HG02588 (cell line): ENCODE data around the gene ALKBH8.
"Not testable (repeated sequence)": the region's sequence is repeated elsewhere in the genome, so short reads cannot be mapped to it uniquely, and the experiment has no call there.

Experiments used
- ATAC-seq: cut with Tn5 transposase; IDR thresholded peaks from one replicate; pipeline ENCODE4 v1.9.1; 2021; ENCODE audit warnings: mild to moderate bottlenecking, moderate library complexity; ENCODE audit not compliant: unreplicated experiment

The ALKBH8 gene

DNA sequence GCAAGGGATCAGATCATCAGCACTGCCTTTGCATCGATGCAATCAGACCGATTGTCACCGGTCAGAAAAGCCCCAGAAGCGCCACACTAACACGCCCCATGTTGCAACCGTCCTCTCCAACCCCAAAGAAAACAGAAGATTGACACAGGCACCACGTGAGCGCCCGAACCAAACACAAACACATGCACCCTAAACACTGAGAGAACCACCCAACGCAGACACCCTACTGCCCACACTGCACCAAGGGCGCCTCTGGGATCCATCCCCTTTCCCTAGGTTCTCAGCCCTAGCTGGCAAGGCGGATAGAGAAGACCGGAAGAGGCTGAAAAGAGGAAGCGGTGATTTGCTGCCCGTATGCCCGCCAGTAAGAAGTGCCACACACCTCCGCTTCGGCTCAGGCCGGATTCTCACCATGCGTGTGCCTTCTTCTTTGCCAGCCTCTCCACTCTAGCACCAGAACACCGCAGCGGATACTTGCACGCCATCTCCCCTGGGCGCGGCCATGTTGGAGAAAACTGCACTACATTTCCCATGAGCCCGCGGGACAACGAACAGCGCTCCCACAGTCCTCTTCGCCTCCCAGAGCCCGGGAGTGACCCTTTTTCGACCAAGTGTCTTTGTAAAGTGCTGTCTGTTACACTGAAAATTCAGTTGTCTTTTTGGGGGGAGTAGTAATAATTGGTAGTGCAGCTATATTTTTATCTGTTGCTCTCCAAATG lies at the start of gene ALKBH8:
TSS of gene ALKBH8 (minus strand) at position 517 of the 719 bp plus-strand sequence. CDS start 4,842 bp downstream, outside the sequence.
- ATAC-seq = peak; percentile 83

DNA sequence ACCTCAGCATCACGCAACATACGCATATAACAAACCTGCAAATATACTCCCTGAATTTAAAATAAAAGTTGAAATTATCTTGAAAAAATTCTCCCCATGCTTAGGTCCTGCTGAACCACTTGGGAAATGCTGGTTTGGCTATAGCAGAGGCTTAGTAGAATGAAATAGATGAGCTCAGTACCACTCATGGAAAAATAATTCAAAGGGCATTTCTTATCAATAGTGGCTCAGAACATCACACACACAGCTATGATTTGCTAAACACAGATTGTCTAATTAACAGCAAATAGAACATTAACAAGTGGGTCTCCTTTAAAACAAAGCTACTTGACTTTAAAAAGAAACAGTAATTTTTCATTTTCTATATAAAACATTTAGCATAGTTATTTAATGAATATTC lies 46.9 kb upstream of the ALKBH8 start:
- ATAC-seq = no peak

GRCh38 chr11:107609400-107610218 lies 44.1 kb upstream of the ALKBH8 start:
- ATAC-seq = no peak

DNA sequence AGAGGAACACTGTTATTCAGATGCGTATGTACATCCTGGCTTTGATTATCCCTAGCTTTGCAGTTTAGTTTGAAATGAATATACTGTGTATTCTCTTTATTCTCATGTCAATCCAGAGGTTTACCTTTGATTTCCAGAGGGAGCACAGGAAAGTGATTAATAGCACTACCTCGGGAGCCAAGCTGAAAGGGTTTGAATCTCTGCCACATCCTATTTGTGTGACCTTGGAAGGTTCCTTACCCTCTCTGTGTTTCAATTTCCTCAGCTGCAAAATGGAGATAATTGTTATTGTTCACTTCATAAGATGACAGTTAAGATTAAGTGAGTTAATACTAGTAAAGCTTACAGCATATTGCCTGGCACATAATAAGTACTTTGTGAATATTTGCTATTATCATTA lies 43.3 kb upstream of the ALKBH8 start:
- no peak for ATAC-seq

DNA sequence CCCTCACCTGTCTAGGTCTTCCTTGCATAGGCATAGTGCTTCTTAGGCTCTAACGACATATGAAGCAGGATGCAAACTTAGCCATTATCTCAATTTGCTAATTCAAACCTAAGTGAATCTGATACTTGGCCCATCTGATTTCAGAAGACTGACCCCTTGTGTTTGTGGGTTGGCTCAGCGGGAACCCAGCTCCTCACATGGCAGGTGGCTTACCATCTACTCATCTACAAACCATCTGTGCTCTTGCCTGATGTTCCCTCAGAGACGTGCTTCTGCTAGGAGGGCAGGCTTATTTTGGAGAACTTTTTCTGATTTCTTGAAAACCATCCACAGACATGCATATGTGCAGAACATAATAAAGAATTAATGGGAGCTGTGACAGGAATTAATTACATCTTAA lies 40.6 kb upstream of the ALKBH8 start:
- no peak for ATAC-seq

DNA sequence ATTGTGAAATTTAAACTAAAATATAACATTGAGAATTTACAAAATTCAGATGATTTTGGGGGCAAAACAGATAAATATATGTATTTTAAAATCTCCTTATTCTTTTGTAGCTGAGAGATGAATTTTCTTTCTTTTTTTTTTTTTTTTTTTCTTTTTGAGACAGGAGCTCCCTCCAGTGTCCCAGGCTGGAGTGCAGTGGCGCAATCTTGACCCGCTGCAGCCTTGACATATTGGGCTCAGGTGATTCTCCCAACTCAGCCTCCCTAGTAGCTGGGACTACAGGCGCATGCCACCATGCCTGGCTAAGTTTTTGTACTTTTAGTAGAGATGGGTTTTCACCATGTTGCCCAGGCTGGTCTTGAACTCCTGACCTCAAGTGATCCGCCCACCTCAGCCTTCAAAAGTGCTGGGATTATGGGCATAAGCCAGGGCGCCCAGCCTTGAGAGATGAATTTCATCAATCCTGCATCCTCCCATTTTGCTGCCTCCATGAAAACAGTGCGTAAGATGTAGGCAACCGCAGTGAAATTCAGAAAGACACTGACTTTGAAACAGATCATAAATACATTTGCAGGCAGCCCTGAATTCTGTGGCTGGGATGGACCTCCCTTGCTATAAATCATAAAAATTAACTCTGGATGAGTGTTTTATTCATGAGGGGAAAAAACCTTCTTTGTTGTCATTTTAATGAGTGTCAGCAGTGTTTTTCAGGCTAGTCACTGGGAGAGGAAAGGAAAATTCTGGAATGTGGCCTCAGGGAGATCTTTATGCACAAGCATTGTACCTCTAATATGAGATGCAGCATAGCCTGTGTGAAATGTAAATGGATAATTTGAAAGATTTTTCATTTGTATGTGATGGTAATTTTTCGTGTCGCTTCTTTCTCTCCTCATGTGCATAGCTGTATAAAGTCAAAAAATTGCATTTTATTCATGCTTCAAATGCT lies 39.8 kb upstream of the ALKBH8 start:
- no peak for ATAC-seq

DNA sequence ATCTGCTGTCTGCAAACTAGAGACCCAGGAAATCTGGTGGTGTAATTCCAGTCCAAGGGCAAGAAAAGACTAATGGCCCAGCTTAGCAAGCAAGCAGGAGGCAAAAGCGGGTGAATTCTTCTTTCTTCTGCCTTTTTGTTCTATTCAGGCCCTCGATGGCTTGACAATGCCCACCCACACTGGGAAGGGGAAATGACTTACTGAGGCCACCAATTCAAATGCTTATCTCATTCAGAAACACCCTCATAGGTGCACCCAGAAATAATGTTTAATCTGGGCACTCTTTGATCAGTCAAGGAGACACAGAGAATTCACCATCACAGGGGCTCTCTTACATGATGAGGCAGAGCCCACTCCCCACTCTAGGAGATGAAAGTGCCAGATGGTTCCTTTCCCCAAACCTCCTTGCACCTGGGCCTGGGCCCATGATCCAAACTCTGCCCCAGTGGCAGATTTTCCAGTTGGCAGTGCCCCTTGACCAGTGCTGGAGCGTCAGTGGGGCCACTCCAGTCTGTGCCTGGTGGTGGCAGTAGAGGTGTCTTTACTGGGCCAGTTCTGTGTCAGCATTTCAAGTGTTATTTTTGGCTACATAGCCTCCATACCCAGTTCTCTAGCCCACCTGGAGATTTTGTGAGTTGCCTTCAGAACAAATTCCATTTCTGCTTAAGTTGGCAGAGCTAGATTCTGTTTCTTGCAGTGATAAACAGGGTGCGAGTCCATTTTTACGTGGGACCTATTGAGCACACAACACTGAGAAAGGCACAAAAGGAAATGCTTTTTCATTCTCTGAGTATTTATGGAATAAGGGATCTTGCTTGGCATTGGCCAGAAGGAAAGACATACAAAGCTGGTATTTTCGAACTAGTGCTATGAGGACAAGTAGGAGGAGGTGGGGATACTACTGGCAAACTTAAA lies 32.9 kb upstream of the ALKBH8 start:
- ATAC-seq = no peak

DNA sequence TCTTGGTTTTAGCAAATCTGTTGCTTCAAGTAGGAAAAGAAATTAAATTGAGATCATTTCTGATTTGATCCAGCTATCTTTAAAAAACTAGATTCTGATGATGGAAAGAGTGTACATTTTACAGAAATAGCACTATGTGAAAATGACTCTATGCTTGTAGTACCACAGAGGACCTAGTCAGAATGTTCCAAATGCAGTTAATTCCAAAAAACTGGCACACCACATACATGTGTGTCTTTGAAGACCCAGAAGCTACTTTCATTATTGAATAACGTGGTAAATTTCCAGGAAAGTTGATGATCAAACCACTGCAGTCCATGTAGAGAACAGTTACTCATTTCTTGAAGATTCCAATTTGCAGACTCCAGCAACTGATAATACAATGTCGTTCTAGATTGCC lies 29.2 kb upstream of the ALKBH8 start:
- no peak for ATAC-seq

DNA sequence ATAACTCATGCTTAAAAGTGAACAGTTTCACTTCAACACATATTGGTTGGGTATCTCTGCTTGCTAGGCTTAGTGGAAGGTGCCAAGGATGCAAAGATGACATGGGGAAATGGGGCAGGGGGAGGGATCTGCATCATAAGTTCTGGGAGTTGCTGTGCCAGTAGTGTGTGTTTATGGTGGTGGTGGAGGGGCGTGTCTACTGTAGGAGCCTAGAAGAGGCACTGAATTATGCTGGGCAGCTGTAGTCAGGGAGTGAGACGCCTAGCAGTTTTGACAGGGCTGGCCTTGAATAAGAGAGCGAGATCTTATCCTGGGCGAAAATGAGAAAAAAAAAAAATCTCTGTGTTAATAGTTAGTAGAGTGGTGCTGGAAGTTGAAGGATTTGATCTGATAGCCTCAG lies 28.4 kb upstream of the ALKBH8 start:
- no peak for ATAC-seq

DNA sequence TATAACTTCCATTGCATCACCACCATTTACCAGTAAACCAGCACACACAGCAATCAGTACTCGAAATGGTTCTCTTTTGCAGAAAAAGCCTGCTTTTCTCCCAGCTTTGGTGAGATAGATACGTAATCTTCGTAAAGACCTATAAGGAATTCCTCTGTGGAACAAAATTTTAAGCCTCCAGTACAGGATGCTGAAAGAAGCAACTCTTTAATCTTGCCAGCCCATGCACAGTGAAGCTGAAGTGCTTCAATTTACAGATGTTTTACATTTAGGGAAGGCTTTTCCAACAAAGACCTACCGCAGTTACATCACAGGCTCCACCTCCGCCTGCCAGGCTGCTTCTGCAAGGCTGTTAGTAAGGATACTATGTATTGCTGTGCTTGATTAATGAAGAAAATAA lies 27.3 kb upstream of the ALKBH8 start:
- no peak for ATAC-seq

GRCh38 chr11:107592231-107592590 lies 26.7 kb upstream of the ALKBH8 start:
- ATAC-seq = no peak

- ATAC-seq = peak; percentile 31
Observed at GRCh38 chr11:107591378-107592230, 26.1 kb upstream of the ALKBH8 start.

DNA sequence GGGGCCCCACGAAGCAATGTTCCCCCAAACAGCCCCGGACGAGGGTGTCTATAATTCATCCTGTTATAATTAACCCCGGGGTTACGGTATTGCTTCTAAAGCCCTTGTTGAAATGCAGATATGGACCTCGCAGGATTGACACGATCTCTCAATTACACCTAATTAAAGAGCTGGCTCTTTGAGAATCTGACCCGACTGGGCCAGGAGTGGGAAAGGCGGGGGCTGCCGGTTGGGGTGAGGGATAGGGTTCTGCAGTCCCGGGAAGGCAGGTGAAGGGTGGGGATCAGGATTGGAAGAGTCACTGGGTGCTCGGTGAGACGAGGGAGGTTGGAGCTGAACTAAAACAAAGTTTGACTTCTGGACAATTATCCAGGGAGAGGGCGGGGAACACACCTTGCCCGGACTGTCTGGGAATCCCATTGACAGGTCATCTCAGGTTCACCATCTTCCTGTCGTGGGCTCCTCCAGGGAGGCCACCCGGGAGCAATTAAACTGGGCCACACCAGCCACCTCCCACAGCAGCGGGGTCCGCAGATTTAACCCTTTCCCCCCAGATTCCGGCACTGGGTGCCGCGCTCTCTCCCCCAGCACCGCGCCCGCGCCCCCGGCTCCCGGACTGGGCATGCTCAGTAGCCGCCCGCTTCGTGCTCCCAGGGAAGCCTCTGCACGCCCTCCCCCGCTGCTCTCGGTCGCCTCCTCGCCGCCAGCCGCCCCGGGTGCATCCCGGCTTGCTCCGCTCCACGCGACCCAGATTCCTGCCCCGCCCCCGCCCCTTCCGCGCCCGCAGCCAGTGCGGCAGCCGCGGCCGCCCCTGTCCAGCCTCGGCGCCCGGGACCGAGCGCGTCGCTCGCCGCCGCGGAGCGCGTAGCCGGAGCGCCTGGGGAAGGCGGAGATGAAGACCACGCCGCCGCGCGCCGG lies 25.2 kb upstream of the ALKBH8 start, which contains the start of gene ELMOD1:
TSS of gene ELMOD1 (plus strand) at position 688 of the 918 bp plus-strand sequence. CDS start 27,043 bp downstream, outside the sequence.
- ATAC-seq = peak; percentile 53

DNA sequence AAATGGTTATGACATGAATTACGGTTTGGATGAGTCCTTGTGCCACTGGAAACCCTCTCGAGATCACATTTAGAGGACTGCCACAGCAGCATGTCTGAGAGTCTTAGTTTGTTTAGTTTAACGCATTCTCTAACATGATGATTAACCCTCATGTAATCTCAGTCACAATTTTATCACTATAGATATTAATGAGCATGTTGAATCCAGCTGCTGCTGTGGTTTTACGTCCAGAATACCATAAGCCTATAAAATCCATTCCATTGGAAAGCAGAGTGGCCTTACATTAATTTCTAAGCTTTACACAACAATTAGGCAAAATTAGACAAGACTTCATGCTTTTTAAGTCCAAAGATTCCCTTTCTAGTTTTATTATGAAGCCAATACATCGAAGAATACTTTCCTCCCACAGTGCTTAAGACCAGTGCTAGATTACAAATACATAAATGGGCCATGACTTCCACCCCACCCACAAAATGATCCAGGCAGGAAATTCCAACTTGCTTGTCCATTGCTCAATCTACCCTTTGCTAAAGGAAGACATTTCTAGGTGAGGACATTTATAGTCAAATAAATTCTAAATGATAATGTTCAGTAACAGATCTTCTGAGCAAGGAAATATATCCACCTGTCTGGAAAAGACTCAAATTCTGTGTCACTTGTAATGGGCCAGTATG lies 21.9 kb upstream of the ALKBH8 start:
- ATAC-seq = no peak

DNA sequence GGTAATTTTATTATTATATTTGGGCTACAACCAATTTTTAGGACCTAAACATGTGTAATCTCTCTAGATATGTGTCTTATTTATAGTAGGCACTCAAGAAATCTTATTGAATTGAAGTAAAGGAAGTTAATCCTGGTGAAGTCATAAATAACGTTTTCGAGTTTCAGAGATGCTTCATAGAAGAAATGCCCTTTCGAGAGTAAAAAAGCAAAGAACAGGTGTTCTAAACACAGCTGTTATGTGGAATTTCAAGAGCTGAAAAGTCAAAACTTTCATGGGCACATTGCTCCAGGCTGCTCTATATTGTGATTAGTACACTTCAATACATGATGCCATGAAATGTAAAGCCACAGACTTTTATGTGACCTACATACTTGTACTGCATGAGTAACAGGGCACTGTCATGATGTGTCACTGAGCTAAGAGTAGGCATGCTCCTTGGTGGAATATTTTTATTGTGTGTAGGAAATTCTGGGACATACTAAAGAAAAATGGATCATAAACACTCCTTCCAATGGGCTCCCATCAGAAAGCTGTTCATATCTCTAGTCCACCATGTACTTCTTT lies 18.2 kb upstream of the ALKBH8 start:
- no peak for ATAC-seq

- ATAC-seq = no peak
Observed at GRCh38 chr11:107581147-107581546, 15.6 kb upstream of the ALKBH8 start.

DNA sequence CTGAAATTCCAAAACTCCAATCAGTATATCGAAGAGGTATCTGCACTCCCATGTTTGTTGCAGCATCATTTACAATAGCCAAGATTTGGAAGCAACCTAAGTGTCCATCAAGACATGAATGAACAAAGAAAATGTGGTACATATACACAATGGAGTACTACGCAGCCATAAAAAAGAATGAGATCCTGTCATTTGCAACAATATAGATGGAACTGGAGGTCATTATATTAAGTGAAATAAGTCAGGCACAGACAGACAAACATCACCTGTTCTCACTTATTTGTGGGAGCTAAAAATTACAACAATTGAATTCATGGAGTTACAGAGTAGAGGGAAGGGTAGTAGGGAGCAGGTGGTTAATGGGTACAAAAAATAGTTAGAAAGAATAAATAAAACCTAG lies 13.6 kb upstream of the ALKBH8 start:
- not testable (repeated sequence) for ATAC-seq
